Mesenchymal stem cell (in vitro differentiated cells and primary cell): ENCODE measurements around the gene ZNF30.
A peak's percentile ranks its signal among the peaks of the same experiment; 100 is the strongest.

ENCODE experiments used
- DNase-seq: peaks from one replicate; pipeline ENCODE4 v3.0.0-alpha.2; 2013
- H2AFZ ChIP-seq: one replicate; pipeline ENCODE4 v1.6.1; 2013; ENCODE audit warnings: low read depth, mild to moderate bottlenecking, control low read depth, inconsistent platforms, low read length, moderate library complexity
- H2AK5ac ChIP-seq: 2 replicates; pipeline ENCODE4 v1.6.1; 2013; ENCODE audit warnings: low read length, moderate library complexity, mild to moderate bottlenecking, inconsistent platforms; ENCODE audit not compliant: severe bottlenecking
- H2BK120ac ChIP-seq: one replicate; pipeline ENCODE4 v1.6.1; 2013; ENCODE audit warnings: low read depth, mild to moderate bottlenecking, inconsistent platforms, low read length, moderate library complexity
- H2BK12ac ChIP-seq, 2 experiments: one replicate each; pipeline ENCODE4 v1.6.1; 2013; ENCODE audit warnings: inconsistent platforms in 2 of 2, low read length in 2 of 2, mild to moderate bottlenecking in 2 of 2, moderate library complexity in 2 of 2, control low read depth in 1 of 2
- H2BK15ac ChIP-seq: one replicate; pipeline ENCODE4 v1.6.1; 2013; ENCODE audit warnings: mild to moderate bottlenecking, low read depth, inconsistent platforms; ENCODE audit not compliant: poor library complexity, severe bottlenecking
- H2BK5ac ChIP-seq: 2 replicates; pipeline ENCODE4 v1.6.1; 2013; ENCODE audit warnings: low read depth, mild to moderate bottlenecking, low read length, control low read depth, inconsistent platforms; ENCODE audit not compliant: poor library complexity, severe bottlenecking
- H3K14ac ChIP-seq, 2 experiments: one replicate each; pipeline ENCODE4 v1.6.1; 2013; ENCODE audit warnings: inconsistent platforms in 2 of 2, low read length in 2 of 2, control low read depth in 1 of 2, mild to moderate bottlenecking in 1 of 2, moderate library complexity in 1 of 2
- H3K18ac ChIP-seq, 2 experiments: one replicate each; pipeline ENCODE4 v1.6.1; 2013; ENCODE audit warnings: inconsistent platforms in 2 of 2, low read length in 2 of 2, control low read depth in 1 of 2, low read depth in 1 of 2, mild to moderate bottlenecking in 1 of 2
- H3K23ac ChIP-seq, 2 experiments: one replicate each; pipeline ENCODE4 v1.6.1; 2013; ENCODE audit warnings: inconsistent platforms in 2 of 2, low read length in 2 of 2, mild to moderate bottlenecking in 2 of 2, moderate library complexity in 2 of 2, control low read depth in 1 of 2
- H3K27ac ChIP-seq: 2 replicates; pipeline ENCODE4 v1.5.1; 2013; ENCODE audit warnings: mild to moderate bottlenecking, moderate library complexity, low read length, control low read depth, inconsistent platforms; ENCODE audit not compliant: poor library complexity, severe bottlenecking
- H3K27me3 ChIP-seq, 2 experiments: 2 replicates each; pipeline versions ENCODE4 v1.6.1 to v1.7.0; 2013; ENCODE audit warnings: low read length in 2 of 2, mild to moderate bottlenecking in 2 of 2, moderate library complexity in 2 of 2, control low read depth in 1 of 2, inconsistent platforms in 1 of 2; ENCODE audit not compliant: control insufficient read depth in 1 of 2, insufficient read depth in 1 of 2
- H3K36me3 ChIP-seq, 2 experiments: 2 replicates each; pipeline versions ENCODE4 v1.6.1 to v1.7.0; 2013; ENCODE audit warnings: low read length in 2 of 2, control low read depth in 1 of 2, inconsistent platforms in 1 of 2, low read depth in 1 of 2, mild to moderate bottlenecking in 1 of 2; ENCODE audit not compliant: insufficient read depth in 2 of 2, control insufficient read depth in 1 of 2
- H3K4ac ChIP-seq, 2 experiments: one replicate each; pipeline ENCODE4 v1.6.1; 2013; ENCODE audit warnings: inconsistent platforms in 2 of 2, low read length in 2 of 2, mild to moderate bottlenecking in 2 of 2, moderate library complexity in 2 of 2, control low read depth in 1 of 2, low read depth in 1 of 2
- H3K4me1 ChIP-seq: 2 replicates; pipeline ENCODE4 v1.6.1; 2013; ENCODE audit warnings: low read depth, low read length, control low read depth; ENCODE audit not compliant: control insufficient read depth, insufficient read depth
- H3K4me2 ChIP-seq: 2 replicates; pipeline ENCODE4 v1.6.1; 2013; ENCODE audit warnings: low read length, mild to moderate bottlenecking, inconsistent platforms; ENCODE audit not compliant: poor library complexity, severe bottlenecking
- H3K4me3 ChIP-seq, 2 experiments: 2 replicates each; pipeline versions ENCODE4 v1.5.1 to v1.7.0; 2013; ENCODE audit warnings: low read length in 2 of 2, mild to moderate bottlenecking in 2 of 2, control low read depth in 1 of 2, low read depth in 1 of 2; ENCODE audit not compliant: insufficient read depth in 1 of 2
- H3K79me1 ChIP-seq: replicated peaks from 2 replicates; pipeline ENCODE4 v1.6.1; 2013; ENCODE audit warnings: mild to moderate bottlenecking, control low read depth, low read length, inconsistent platforms; ENCODE audit not compliant: poor library complexity, severe bottlenecking
- H3K9ac ChIP-seq: 2 replicates; pipeline ENCODE4 v1.7.0; 2013; ENCODE audit warnings: mild to moderate bottlenecking, low read length, moderate library complexity
- H3K9me3 ChIP-seq: 2 replicates; pipeline ENCODE4 v1.7.0; 2013; ENCODE audit warnings: mild to moderate bottlenecking, low read length; ENCODE audit not compliant: control insufficient read depth
- H4K8ac ChIP-seq: one replicate; pipeline ENCODE4 v1.6.1; 2013; ENCODE audit warnings: inconsistent platforms, mild to moderate bottlenecking, low read length, moderate library complexity
- H4K91ac ChIP-seq: one replicate; pipeline ENCODE4 v1.6.1; 2013; ENCODE audit warnings: mild to moderate bottlenecking, low read length, inconsistent platforms
- WGBS: methylation state at CpG from one replicate; pipeline ENCODE4 v1.1.7; 2013; ENCODE audit warnings: mixed read lengths; 5-methylcytosine and 5-hydroxymethylcytosine counted together

ZNF30 gene

DNA sequence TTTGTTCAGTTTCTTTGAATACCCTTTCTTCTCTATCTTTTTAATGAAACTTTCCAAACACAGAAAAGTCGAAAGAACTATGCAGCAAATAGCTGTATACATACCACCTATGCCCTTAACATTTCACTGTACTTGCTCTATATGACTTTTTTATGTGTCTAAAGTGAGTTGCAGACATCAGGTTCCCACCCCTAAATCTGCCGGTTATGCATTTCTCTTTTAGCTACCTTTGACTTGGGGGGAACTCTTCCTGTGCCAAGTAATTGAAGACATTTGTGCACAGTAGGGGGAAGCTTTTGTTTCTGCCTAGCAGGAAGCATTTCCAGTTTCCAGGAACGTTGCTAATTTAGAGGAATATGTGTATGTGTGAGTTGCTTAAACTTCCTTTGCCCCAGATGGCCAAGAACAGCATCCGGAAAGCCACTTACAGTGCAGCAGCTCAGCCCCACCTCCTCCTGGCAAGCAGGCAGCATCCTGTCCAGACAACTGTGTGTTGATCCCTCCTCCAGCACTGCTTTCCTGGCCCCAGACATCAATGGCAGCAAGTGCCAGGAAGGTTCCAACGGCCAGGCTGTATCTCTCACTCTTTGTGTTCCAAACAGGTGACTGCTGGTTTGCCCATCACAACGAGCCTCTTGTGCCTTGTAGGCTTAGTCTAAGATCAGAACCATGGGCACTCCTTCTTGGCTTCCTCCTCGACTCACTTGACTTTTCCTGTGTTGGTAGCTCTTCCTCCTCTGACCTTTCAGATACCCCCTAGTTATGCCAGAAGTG, 58.7 kb downstream of the ZNF30 start:
- Histone ChIP-seq H3K4ac (no peak overlapping the region), H3K27ac (no peak overlapping the region), H3K14ac (no peak overlapping the region), H3K4me2 (no peak overlapping the region), H2AFZ (no peak overlapping the region), H3K4me1 (peaks cover 4% of the 10 kb centered on the region), H3K9ac (no peak overlapping the region), H2BK12ac (no peak overlapping the region), H3K4me3 (no peak overlapping the region), H2BK5ac (no peak overlapping the region), H2BK15ac (no peak overlapping the region), H3K79me1 (no peaks in the 10 kb centered on the region), H2BK120ac (no peak overlapping the region), H3K23ac (peak overlapping the region in 1 of 2 experiments; percentile 14), H4K91ac (no peak overlapping the region), H2AK5ac (no peak overlapping the region), H4K8ac (no peak overlapping the region), H3K27me3 (peaks cover 3 to 6% of the 10 kb centered on the region in 2 experiments), H3K18ac (no peak overlapping the region), H3K9me3 (no peaks in the 10 kb centered on the region), H3K36me3 (no peaks in the 10 kb centered on the region)
- DNase-seq: no peak
- 63% methylated on average over 6 of the region's 7 CpGs for WGBS

DNA sequence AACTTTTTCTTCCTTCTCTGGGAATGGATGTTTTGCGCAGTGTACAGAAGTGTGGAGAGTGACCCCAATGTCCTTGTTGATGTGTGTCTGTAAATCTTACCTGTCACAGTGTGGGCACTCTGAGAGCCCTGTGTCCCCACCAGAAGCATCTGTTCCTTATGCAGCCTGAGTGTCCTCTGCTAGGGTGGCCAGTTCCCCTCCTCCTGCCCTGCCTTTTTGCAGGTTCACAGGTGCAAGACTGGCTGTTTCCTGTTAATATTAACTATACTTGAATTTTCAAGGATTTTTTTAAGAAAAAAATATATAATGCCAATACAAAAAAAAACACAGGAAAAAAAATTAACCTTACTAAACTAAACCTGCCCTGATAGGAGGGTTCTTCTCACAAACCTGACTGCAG, 61.4 kb downstream of the ZNF30 start:
- H3K9ac ChIP-seq: no peak overlapping the region
- no peak overlapping the region for H3K4me2 ChIP-seq
- H2BK120ac ChIP-seq: no peak overlapping the region
- peaks cover 4% of the 10 kb centered on the region for H3K4me1 ChIP-seq
- WGBS: 100% methylated on average over 1 of the region's 1 CpG
- no peak overlapping the region for H3K4me3 ChIP-seq
- no peaks in the 10 kb centered on the region for H3K9me3 ChIP-seq
- peaks cover 3% of the 10 kb centered on the region in 2 experiments for H3K27me3 ChIP-seq
- no peak overlapping the region for H3K23ac ChIP-seq
- H3K36me3 ChIP-seq: no peaks in the 10 kb centered on the region
- H3K14ac ChIP-seq: no peak overlapping the region
- no peak overlapping the region for H2AFZ ChIP-seq
- no peak overlapping the region for H2BK15ac ChIP-seq
- no peak overlapping the region for H4K8ac ChIP-seq
- no peak overlapping the region for H2BK12ac ChIP-seq
- H3K18ac ChIP-seq: no peak overlapping the region
- no peak overlapping the region for H4K91ac ChIP-seq
- H3K4ac ChIP-seq: no peak overlapping the region
- H2AK5ac ChIP-seq: no peak overlapping the region
- H3K79me1 ChIP-seq: no peaks in the 10 kb centered on the region
- H2BK5ac ChIP-seq: no peak overlapping the region
- DNase-seq: no peak
- no peak overlapping the region for H3K27ac ChIP-seq

DNA sequence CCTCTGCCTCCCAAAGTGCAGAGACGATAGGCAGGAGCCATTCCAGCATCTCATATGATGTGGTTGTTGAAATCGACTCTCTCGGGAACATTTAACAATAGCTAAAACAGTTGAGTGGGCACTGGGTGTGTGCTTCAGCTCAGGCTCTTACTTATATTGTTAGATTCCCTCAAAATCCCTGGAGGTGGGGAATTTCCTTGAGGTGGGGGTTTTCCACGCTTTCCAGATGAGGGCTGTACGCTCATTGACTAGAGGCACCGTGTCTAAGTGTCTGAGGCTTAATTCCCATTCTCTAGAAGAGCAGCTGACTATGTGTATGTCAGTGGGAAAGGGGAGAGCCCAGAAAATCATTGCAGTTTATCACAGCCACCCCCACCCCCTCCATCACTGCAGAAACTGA, 62.6 kb downstream of the ZNF30 start:
- Histone ChIP-seq H3K18ac (no peak overlapping the region), H3K79me1 (no peaks in the 10 kb centered on the region), H4K91ac (no peak overlapping the region), H3K4me3 (no peak overlapping the region), H2BK12ac (no peak overlapping the region), H3K4me2 (no peak overlapping the region), H3K9ac (no peak overlapping the region), H3K27me3 (peaks cover 3 to 7% of the 10 kb centered on the region in 2 experiments), H3K9me3 (no peaks in the 10 kb centered on the region), H2BK15ac (no peak overlapping the region), H3K4me1 (peaks cover 4% of the 10 kb centered on the region), H3K14ac (no peak overlapping the region), H4K8ac (no peak overlapping the region), H3K36me3 (no peaks in the 10 kb centered on the region), H3K4ac (no peak overlapping the region), H2AK5ac (no peak overlapping the region), H2BK120ac (no peak overlapping the region), H3K23ac (no peak overlapping the region), H2AFZ (no peak overlapping the region), H2BK5ac (no peak overlapping the region), H3K27ac (no peak overlapping the region)
- 93% methylated on average over 3 of the region's 6 CpGs for WGBS
- no peak for DNase-seq

DNA sequence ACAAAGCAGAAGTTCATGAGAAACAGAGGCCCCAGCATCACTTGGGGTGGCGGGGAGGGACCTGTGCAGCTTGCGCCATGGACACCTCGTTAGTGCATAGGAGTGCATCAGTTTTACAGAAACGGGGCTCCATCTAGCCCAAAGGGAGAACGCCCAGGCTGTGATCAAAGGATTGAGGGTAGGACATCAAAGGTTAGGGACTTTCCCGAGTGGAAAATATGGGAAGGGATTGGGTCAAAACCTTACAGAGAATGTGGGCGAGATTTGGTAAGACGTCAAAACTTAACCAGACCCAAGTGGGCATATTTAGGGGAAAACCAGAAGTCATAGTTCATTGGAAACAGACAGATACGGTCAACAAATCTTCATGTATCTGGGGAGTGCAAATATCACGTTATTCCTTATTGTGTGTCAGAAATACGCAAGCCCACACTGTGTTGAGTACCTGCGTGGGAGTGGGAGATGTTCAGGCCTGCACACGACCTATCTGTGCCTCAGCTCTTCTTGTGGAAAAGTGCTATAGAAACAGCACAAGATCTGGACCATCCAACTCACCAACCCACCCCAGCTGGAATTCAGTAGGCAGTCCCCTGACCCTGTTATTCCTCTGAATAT, 64.0 kb downstream of the ZNF30 start:
- H3K4me1 ChIP-seq: peaks cover 2% of the 10 kb centered on the region
- no peak overlapping the region for H4K8ac ChIP-seq
- H4K91ac ChIP-seq: no peak overlapping the region
- H3K18ac ChIP-seq: no peak overlapping the region
- H3K4me2 ChIP-seq: no peak overlapping the region
- H3K27me3 ChIP-seq: peaks cover 0 to 10% of the 10 kb centered on the region in 2 experiments
- H3K79me1 ChIP-seq: no peaks in the 10 kb centered on the region
- no peak overlapping the region for H2BK12ac ChIP-seq
- no peak overlapping the region for H3K27ac ChIP-seq
- no peak overlapping the region for H2AK5ac ChIP-seq
- H3K4me3 ChIP-seq: no peak overlapping the region
- H2BK15ac ChIP-seq: no peak overlapping the region
- H3K9ac ChIP-seq: no peak overlapping the region
- 89% methylated on average over 13 of the region's 13 CpGs for WGBS
- no peak overlapping the region for H2BK120ac ChIP-seq
- no peaks in the 10 kb centered on the region for H3K9me3 ChIP-seq
- no peaks in the 10 kb centered on the region for H3K36me3 ChIP-seq
- no peak overlapping the region for H3K23ac ChIP-seq
- H3K14ac ChIP-seq: no peak overlapping the region
- H2AFZ ChIP-seq: no peak overlapping the region
- no peak overlapping the region for H2BK5ac ChIP-seq
- DNase-seq: no peak
- H3K4ac ChIP-seq: no peak overlapping the region
